ENCODE results near the gene MYZAP.

Gene MYZAP

GRCh38 chr15:57565311-57565710, 26.4 kb upstream of the MYZAP start:
- no peak for DNase-seq

GRCh38 chr15:57566834-57567233, 24.9 kb upstream of the MYZAP start:
- DNase-seq: no peak

GRCh38 chr15:57567891-57568290, 23.8 kb upstream of the MYZAP start:
- DNase-seq: no peak

DNA sequence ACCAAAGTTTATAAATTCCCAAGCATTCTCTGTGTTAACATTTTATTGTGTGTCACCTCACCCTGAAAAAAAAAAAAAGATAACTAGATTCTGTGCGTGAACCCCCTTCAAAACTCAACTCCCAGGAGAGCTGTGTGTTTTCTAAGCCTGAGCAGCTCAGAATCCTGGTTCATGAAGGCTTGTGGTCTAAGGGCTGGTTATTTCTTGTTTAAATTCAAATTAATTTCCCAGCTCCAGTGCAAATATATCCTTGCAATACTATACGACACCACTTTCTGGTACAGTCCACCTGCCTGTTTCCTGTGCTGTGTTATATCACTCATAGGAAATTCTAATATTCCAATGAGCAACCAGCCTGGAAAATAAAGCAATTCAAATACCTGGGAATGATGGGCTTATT, 23.4 kb upstream of the MYZAP start:
- DNase-seq: no peak

DNA sequence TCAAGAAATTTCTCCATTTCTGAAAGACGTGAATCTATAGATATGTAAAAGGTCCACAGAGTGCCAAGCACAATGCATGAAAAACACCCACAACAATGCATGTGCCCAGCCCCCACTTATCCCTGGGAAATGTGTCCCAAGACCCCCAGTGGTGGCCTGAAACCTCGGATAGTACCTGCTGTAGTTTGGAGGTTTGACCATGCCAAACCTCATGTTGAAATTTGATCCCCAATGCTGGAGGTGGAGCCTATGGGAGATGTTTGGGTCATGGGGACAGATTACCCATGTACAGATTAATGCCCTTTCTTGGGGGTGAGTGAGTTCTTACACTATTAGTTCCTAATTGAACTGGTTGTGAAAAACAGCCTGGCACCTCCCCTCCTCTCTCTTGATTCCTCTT, 21.4 kb upstream of the MYZAP start:
- no peak for DNase-seq

- DNase-seq: no peak
Observed at GRCh38 chr15:57570994-57571393, 20.7 kb upstream of the MYZAP start.

GRCh38 chr15:57571725-57572124, 20.0 kb upstream of the MYZAP start:
- DNase-seq: no peak

GRCh38 chr15:57572468-57572867, 19.2 kb upstream of the MYZAP start:
- no peak for DNase-seq

DNA sequence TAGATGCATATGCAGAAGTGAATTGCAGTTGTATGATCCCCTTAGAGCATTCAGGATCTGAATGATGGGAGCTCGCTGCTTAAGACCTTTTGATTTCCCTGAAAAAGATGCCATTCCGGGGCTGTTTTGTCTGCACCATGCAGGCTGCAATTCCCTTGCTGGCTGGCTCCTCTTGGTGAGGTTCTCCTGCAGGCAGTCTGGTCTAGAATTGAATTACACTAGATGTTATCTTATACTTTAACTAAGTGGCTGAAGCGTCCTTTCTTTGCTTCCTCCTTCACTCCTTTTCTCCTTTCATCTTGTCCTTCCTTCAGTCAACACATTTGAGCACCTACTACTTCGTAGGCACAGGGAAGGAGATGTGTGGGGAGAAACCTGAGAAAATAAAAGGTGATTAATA, 18.6 kb upstream of the MYZAP start:
- DNase-seq: no peak

- DNase-seq: no peak
Observed at GRCh38 chr15:57575363-57575762, 16.3 kb upstream of the MYZAP start.

DNA sequence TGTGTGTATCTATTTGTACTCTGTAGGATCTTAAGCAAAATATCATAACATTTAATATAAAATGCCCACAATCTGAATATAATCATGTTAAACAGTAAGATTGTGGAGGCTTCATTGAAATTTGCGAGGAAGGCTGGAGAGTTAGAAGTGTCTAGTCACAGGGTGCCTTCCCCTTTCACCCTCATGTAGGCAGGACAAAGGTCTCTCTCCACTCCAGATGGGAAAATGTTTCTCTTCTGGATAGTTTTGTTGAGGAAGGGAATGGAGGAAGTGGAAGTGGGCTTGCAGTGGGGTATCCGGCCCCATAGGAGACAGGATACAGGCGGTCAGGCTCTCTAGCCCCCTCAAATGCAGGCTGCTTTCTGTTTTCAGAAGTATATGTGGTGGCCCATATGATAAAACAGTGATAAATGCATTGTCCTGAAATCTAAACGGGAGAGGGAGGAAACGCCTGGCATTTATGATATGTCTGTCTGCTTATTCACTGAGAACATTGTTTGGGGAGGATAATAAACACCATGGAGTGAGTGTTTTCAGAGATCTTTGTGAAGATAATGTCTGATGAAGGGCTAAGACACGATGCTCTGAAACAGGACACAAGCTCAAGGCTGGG, 13.3 kb upstream of the MYZAP start:
- DNase-seq: no peak

DNA sequence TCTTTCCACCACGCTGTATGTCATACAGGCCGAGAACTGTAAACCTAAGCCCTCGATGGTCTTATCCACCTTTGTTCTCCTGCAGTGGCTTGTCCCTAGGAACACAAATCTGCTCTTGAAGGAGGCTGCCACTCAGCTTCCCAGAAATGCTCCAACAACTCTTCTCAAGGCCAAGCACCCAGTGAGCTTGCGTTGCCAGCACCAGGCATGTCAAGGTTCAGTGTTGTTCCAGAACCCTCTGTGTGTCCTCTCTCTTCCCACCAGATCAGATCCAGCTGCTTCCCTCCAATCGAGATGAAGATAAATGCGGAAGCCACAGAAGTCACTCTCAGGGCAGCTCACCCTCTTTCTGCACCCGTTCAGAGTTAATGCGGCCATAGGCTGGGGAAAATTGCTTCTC, 11.3 kb upstream of the MYZAP start:
- DNase-seq: no peak

GRCh38 chr15:57580866-57581265, 10.8 kb upstream of the MYZAP start:
- DNase-seq: no peak

- DNase-seq: no peak
Observed at GRCh38 chr15:57582090-57582489, 9.6 kb upstream of the MYZAP start.

DNA sequence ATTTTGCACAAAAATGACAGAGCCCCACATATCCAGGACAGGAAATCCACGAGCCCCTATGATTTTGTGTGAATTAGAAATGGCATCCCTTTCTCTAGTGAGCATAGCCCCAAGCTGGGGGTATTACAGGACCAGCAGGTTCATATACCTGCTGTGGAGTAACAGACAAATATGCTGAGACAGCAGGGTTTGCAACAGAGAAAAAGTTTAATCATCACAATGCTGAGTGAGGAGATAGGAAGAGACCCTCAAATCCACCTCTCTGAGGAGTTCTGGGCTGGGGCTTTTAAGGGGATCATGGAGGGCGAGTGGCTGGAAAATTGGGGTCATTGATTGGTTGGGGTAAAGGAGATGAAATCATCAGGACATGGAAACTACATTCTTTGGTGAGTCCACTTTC, 8.4 kb upstream of the MYZAP start:
- no peak for DNase-seq

- DNase-seq: no peak
Observed at GRCh38 chr15:57583720-57584119, 8.0 kb upstream of the MYZAP start.

DNA sequence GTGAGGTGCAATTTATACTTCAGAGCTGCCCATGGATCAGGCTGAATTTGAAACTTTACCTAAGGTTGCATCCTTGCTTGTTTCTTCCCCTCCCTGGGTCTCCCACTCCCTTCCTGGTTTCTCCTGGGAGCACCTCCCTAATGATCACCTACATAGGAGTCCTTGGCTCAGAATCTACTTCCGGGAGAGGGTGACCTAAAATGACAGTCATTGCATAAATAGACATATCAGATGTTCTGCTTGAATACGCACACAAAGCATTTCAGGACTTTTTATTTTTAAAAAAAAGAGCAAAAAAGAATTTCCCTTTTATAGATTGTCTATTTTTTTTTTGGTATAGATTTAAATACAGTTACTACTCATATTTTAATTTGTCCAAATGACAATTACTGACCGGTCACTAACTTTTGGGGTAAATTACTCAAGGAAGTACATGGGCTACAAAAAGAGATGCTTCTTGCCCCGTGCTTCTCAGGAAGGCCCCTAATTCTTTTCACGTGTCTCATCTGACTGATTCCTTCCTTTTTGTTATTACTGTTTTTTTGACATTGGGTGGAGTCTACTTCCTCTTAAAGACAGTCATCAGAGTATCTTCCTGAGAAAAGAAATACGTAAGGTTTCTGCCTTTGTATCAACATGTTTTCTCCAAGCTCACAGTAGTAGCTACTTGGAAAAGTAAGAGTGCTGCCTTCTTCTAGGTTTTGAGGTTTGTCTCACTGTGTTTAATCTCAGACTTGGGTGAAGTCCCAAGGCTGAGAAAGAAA, 4.9 kb upstream of the MYZAP start:
- DNase-seq: no peak

- DNase-seq: no peak
Observed at GRCh38 chr15:57589281-57589680, 2.4 kb upstream of the MYZAP start.

DNA sequence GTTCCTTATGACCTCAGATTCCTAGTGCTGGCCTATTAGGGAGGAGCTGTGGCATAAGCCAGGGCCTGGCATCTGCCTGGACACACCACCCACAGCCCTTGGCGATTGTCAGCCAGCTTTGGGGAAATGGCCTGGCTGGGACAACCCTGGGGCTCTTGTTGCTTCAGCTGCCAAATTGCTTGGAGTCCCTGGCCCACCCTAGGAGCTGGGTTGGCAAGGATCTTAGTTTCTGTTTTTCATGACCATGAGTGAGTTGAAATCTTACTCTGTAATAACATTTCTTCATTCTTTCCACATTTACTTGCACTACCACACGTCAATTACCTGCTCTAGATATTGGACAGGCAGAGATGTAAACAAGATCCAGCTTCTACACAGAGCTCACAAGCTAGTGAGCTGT, 1.9 kb upstream of the MYZAP start:
- no peak for DNase-seq

DNA sequence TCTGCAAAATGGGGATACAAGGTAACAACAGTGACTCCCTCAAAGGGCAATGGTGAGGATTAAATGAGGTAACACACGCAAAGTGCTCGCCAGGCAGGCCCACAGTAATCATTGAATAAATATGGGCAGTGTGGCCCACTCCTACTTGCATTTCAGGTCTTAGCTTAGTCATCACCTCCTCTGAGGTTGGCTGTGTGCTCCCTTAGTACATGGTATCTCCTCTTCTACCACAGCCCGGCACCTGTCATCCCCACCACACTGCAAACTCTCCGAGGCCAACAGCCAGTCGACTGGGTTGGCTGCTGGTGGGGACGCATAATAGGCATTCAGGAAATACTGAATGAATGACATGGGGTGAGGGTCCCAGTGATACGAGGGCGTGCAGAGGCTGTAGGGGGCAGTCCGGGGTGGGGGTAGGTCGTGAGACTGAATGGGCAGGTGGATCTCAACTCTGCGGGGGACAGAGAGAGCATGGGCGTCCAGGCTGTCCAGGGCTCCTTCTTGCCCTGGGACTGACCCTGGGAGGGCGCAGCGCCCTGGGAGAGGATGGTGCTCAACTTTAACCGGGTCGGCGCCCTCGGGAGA, 375 bp upstream of the MYZAP start:
- no peak for DNase-seq

DNA sequence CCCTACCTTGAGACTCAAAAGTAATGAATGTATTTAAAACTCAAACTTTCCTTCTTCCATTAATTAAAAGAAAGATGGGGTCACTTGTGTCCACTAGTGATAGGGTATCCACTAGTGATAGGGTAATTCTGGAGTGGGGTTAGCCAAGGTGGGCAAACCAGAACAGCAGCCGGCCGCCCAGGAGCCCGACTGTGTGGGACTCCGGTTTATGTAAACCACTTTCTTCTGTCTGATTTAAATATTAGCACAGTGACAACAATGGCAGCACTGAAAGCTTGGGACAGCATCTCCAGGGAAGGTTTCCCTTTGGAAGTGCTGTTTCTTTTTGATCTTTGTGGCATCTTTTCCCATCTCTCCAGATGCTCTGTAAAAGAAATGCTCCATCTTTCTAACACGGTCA, 722 bp downstream of the MYZAP start:
- no peak for DNase-seq

GRCh38 chr15:57592836-57593420, 1.2 kb downstream of the MYZAP start:
- no peak for DNase-seq

GRCh38 chr15:57594479-57594878, 2.8 kb downstream of the MYZAP start:
- DNase-seq: no peak

Measured in DMS 273 treated with DMSO at 0.1 percent for 48 hours (cell line).